Neural progenitor cell (in vitro differentiated cells): Measurements from ENCODE around the gene AMMECR1.

Experiments
- CTCF ChIP-seq: fragments of 200-600 bp; sonication (generic); IDR thresholded peaks from 2 replicates; pipeline ENCODE4 v1.5.1; 2017; ENCODE audit warnings: antibody characterized with exemption, mild to moderate bottlenecking
- EZH2 ChIP-seq: fragments of 200-600 bp; sonication (generic); IDR thresholded peaks from 2 replicates; pipeline ENCODE4 v1.6.1; 2017; ENCODE audit warnings: antibody characterized with exemption, mild to moderate bottlenecking, moderate library complexity
- EZH2phosphoT487 ChIP-seq: fragments of 200-600 bp; sonication (generic); IDR thresholded peaks from 2 replicates; pipeline ENCODE4 v1.6.1; 2017; ENCODE audit warnings: antibody characterized with exemption

- TF ChIP-seq EZH2phosphoT487 (no peak), CTCF (no peak), EZH2 (no peak)
Observed at GRCh38 chrX:110304884-110305283, 13.0 kb downstream of the AMMECR1 start.
